Trophoblast cell (in vitro differentiated cells and primary cell): Measurements from ENCODE around the gene MCRIP2.

Experiments used
- DNase-seq, 2 donors: peaks; one replicate each; pipeline ENCODE4 v3.0.0-alpha.2; 2016
- H2AFZ ChIP-seq: 2 replicates; pipeline ENCODE4 v1.6.1; 2013; ENCODE audit warnings: low read length, moderate library complexity, mild to moderate bottlenecking; ENCODE audit not compliant: insufficient read depth, poor library complexity
- H2AK5ac ChIP-seq: 2 replicates; pipeline ENCODE4 v1.6.1; 2013; ENCODE audit warnings: mild to moderate bottlenecking, low read length
- H2BK120ac ChIP-seq: 2 replicates; pipeline ENCODE4 v1.6.1; 2013; ENCODE audit warnings: low read length, mild to moderate bottlenecking, moderate library complexity; ENCODE audit not compliant: insufficient read depth, poor library complexity
- H2BK12ac ChIP-seq: 2 replicates; pipeline ENCODE4 v1.6.1; 2013; ENCODE audit warnings: mild to moderate bottlenecking, low read length, moderate library complexity
- H2BK5ac ChIP-seq: 2 replicates; pipeline ENCODE4 v1.6.1; 2013; ENCODE audit warnings: low read length, low read depth, moderate library complexity, mild to moderate bottlenecking; ENCODE audit not compliant: poor library complexity
- H3K14ac ChIP-seq: 2 replicates; pipeline ENCODE4 v1.6.1; 2013; ENCODE audit warnings: mild to moderate bottlenecking, low read length
- H3K18ac ChIP-seq: 2 replicates; pipeline ENCODE4 v1.6.1; 2013; ENCODE audit warnings: mild to moderate bottlenecking, low read length
- H3K23ac ChIP-seq: 2 replicates; pipeline ENCODE4 v1.6.1; 2013; ENCODE audit warnings: low read length
- H3K27ac ChIP-seq: 2 replicates; pipeline ENCODE4 v1.5.1; 2013; ENCODE audit warnings: low read depth, mild to moderate bottlenecking, inconsistent platforms, low read length, moderate library complexity
- H3K27me3 ChIP-seq: 2 replicates; pipeline ENCODE4 v1.6.1; 2013; ENCODE audit warnings: inconsistent platforms, mild to moderate bottlenecking, low read length, moderate library complexity; ENCODE audit not compliant: insufficient read depth
- H3K36me3 ChIP-seq, 2 experiments: 1 replicate in 1 of 2; 2 replicates in 1 of 2; pipeline ENCODE4 v1.6.1; 2013; ENCODE audit warnings: low read length in 2 of 2, mild to moderate bottlenecking in 2 of 2, moderate library complexity in 1 of 2; ENCODE audit not compliant: insufficient read depth in 2 of 2, control insufficient read depth in 1 of 2
- H3K4ac ChIP-seq: 2 replicates; pipeline ENCODE4 v1.6.1; 2013; ENCODE audit warnings: low read depth, mild to moderate bottlenecking, low read length, moderate library complexity
- H3K4me1 ChIP-seq, 2 experiments: 1 replicate in 1 of 2; 2 replicates in 1 of 2; pipeline ENCODE4 v1.6.1; 2013; ENCODE audit warnings: low read length in 2 of 2, mild to moderate bottlenecking in 2 of 2, moderate library complexity in 1 of 2; ENCODE audit not compliant: insufficient read depth in 2 of 2, control insufficient read depth in 1 of 2
- H3K4me2 ChIP-seq: 2 replicates; pipeline ENCODE4 v1.6.1; 2013; ENCODE audit warnings: inconsistent platforms, mild to moderate bottlenecking, low read length, moderate library complexity
- H3K4me3 ChIP-seq: 2 replicates; pipeline ENCODE4 v1.5.1; 2013; ENCODE audit warnings: mild to moderate bottlenecking, low read depth, low read length, inconsistent platforms
- H3K79me1 ChIP-seq: one replicate; pipeline ENCODE4 v1.6.1; 2013; ENCODE audit warnings: low read length
- H3K79me2 ChIP-seq: 2 replicates; pipeline ENCODE4 v1.6.1; 2013; ENCODE audit warnings: low read length, mild to moderate bottlenecking; ENCODE audit not compliant: control insufficient read depth, insufficient read depth, poor library complexity
- H3K9ac ChIP-seq: 2 replicates; pipeline ENCODE4 v1.6.1; 2013; ENCODE audit warnings: mild to moderate bottlenecking, low read length
- H3K9me3 ChIP-seq: 2 replicates; pipeline ENCODE4 v1.6.1; 2013; ENCODE audit warnings: low read depth, mild to moderate bottlenecking, control low read depth, inconsistent platforms, low read length; ENCODE audit not compliant: insufficient read depth
- H4K12ac ChIP-seq: 2 replicates; pipeline ENCODE4 v1.6.1; 2013; ENCODE audit warnings: low read depth, mild to moderate bottlenecking, low read length, moderate library complexity
- H4K8ac ChIP-seq: 2 replicates; pipeline ENCODE4 v1.6.1; 2013; ENCODE audit warnings: low read depth, mild to moderate bottlenecking, low read length, moderate library complexity
- H4K91ac ChIP-seq: one replicate; pipeline ENCODE4 v1.6.1; 2013; ENCODE audit warnings: low read depth, mild to moderate bottlenecking, low read length, moderate library complexity
- WGBS: extraction: QIAGEN DNeasy Blood & Tissue Kit; methylation state at CpG from one replicate; pipeline ENCODE4 v1.1.7; 2013; ENCODE audit warnings: missing lambda C conversion rate; ENCODE audit not compliant: insufficient read length, insufficient coverage; ENCODE audit errors: extremely low coverage; 5-methylcytosine and 5-hydroxymethylcytosine counted together

The MCRIP2 gene

DNA sequence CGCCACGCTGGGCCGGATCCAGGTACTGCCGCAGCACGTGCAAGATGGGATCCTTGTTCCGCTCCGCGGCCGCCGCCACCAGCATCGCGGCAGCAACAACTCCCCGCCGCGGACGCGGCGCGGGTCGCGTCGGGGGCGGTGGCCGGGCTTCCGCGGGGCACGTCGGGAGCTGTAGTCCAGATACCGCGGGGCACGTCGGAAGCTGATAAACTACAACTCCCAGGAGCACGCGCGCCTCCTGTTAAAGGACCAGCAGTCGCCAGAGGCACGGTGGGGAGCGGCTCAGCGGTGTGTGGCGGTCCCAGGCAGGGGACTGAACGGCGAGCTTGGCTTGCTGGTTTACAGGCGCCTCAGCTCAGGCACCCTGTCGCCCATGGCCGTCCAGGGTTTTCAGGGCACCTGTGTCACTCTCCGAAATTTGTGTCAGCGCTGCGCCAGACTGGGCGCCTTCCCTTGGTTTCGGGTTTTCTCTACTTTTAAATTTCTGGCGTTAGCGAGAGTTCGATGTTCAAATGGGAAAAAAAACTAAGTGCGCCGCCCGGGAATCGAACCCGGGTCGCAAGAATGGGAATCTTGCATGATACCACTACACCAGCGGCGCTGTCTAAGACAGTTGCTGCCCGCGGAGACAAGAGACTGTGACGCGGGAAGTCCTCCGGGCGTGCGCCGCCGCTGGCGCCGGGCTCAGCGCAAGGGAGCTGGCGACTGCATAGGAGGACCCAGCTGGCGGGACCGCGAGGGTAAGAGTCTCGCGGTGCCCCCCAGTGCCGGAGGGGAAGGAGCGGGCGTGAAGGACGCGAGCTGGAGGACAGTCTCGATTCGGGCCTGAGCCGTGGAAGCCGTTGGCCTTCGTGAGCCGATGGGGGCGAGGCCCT is 5.2 kb upstream of the MCRIP2 start, which contains the start of gene METTL26:
Gene METTL26 (minus strand): TSS at position 100 of the 875 bp plus-strand sequence. CDS start 15 bp downstream, at position 85.
- Histone ChIP-seq H3K4me3 (peak within 1 kb of the TSS; percentile 98), H2BK12ac (peak within 1 kb of the TSS; percentile 58), H3K4me2 (peak within 1 kb of the TSS; percentile 89), H3K9me3 (no peaks in the 10 kb centered on the region), H3K27me3 (no peaks in the 10 kb centered on the region), H3K79me2 (peaks cover 12% of the 10 kb centered on the region), H3K36me3 (peaks cover 27 to 29% of the 10 kb centered on the region in 2 experiments), H3K9ac (peak within 1 kb of the TSS; percentile 90), H2AK5ac (peak within 1 kb of the TSS; percentile 81), H3K4me1 (peaks cover 17 to 22% of the 10 kb centered on the region in 2 experiments), H3K4ac (peak within 1 kb of the TSS; percentile 81), H3K18ac (peak within 1 kb of the TSS; percentile 90), H3K23ac (no peak within 1 kb of the TSS), H2BK120ac (peak within 1 kb of the TSS; percentile 90), H4K12ac (peak within 1 kb of the TSS; percentile 78), H3K27ac (peak within 1 kb of the TSS; percentile 86), H2AFZ (peak within 1 kb of the TSS; percentile 85), H3K14ac (peak within 1 kb of the TSS; percentile 98), H4K91ac (peak within 1 kb of the TSS; percentile 91), H3K79me1 (peaks cover 17% of the 10 kb centered on the region), H2BK5ac (peak within 1 kb of the TSS; percentile 91), H4K8ac (peak within 1 kb of the TSS; percentile 96)
- WGBS: no CpG with 5 or more reads among the region's 91 CpGs
- DNase-seq: peak; percentile 94 to 96

DNA sequence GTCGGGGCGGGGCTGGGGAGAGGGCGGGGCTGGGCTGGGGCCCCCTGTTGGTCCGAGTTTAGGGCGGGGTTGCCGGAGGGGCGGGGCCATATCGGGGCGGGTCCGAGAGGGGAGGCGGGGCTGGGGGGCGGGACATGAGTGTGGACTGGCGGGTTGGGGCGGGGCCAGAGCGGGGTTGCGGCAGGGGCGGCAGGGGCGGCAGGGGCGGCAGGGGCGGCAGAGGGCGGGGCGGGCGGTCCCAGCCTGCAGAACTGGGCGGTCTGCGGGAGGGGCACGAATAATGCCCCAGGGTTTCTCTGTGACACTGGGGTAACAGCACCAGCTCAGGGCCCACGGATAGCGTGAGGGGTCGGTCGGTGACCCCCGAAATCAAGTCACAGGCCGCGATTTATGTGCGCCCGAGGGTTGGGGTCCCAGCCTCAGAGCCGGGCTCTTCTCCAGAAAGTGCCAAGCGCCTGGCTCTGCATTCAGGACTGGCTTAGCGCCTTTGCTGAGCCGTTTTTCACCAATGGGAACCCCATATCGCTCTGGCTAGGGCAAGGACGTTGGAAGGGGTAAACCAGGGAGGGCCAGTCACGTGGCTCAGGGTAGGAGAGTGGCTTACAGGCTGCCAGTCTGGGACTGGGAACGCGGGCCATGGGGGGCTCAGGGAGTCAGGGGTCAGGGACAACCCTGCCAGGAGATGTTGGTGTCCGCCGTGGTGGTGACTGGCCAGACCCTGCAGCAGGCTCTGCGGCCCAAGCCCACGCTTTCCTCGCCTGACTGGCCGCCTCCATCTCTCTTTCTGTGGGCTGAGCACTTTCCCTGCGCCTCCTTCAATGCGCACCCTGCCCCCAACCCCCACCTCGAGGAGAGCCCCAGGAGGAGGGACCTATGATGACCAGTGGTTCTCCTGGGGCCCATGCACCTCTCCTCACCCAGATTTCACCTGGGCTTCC is 4.3 kb upstream of the MCRIP2 start:
- H3K79me1 ChIP-seq: peaks cover 22% of the 10 kb centered on the region
- whole genome bisulfite sequencing: no CpG with 5 or more reads among the region's 53 CpGs
- no peak overlapping the region for H2BK120ac ChIP-seq
- H3K27ac ChIP-seq: peak overlapping the region; percentile 86
- no peak for DNase-seq
- H3K4ac ChIP-seq: no peak overlapping the region
- H3K4me1 ChIP-seq: peaks cover 17 to 23% of the 10 kb centered on the region in 2 experiments
- peak overlapping the region; percentile 69 for H3K4me2 ChIP-seq
- peak overlapping the region; percentile 84 for H3K4me3 ChIP-seq
- H3K27me3 ChIP-seq: no peaks in the 10 kb centered on the region
- no peak overlapping the region for H3K14ac ChIP-seq
- no peak overlapping the region for H3K18ac ChIP-seq
- peak overlapping the region; percentile 14 for H2AFZ ChIP-seq
- peak overlapping the region; percentile 0 for H4K8ac ChIP-seq
- H2BK5ac ChIP-seq: no peak overlapping the region
- no peak overlapping the region for H3K23ac ChIP-seq
- peaks cover 14% of the 10 kb centered on the region for H3K79me2 ChIP-seq
- no peak overlapping the region for H3K9ac ChIP-seq
- no peaks in the 10 kb centered on the region for H3K9me3 ChIP-seq
- H2AK5ac ChIP-seq: peak overlapping the region; percentile 6
- no peak overlapping the region for H4K12ac ChIP-seq
- peaks cover 25 to 26% of the 10 kb centered on the region in 2 experiments for H3K36me3 ChIP-seq
- peak overlapping the region; percentile 66 for H4K91ac ChIP-seq
- H2BK12ac ChIP-seq: peak overlapping the region; percentile 2

DNA sequence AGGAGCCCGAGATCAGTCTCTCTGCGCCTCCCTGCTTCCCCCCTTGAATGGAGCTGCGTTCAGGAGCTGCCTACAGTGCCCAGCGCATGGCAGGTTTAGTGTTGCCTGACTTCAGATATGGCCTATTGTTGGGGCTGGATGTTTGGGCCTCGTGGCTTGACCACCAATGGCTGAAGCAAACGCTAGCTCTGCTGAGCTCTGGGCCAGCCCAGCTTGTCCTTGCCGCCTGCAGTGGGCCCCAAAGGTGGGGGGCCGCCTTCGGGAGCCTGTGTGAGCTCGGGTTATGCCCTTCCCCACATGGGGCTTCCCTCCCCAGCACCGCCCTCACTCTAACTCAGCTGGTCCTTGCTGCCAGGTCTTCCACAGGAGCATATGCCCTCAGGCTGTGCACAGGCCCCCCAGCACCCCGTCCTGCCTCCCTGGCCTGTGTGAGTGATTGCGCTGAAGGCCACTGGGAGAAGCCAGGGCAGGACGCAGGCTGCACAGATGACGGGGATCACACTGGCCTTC is 3.5 kb upstream of the MCRIP2 start:
- Histone ChIP-seq H2BK120ac (no peak overlapping the region), H3K23ac (no peak overlapping the region), H3K36me3 (peaks cover 18% of the 10 kb centered on the region in 2 experiments), H3K14ac (no peak overlapping the region), H4K12ac (no peak overlapping the region), H3K79me2 (peaks cover 14% of the 10 kb centered on the region), H3K4ac (no peak overlapping the region), H2BK5ac (no peak overlapping the region), H3K18ac (no peak overlapping the region), H3K27me3 (no peaks in the 10 kb centered on the region), H4K91ac (no peak overlapping the region), H3K4me3 (no peak overlapping the region), H3K27ac (no peak overlapping the region), H2BK12ac (no peak overlapping the region), H3K4me2 (no peak overlapping the region), H3K9me3 (no peaks in the 10 kb centered on the region), H3K4me1 (peaks cover 24 to 30% of the 10 kb centered on the region in 2 experiments), H4K8ac (no peak overlapping the region), H2AK5ac (no peak overlapping the region), H3K9ac (no peak overlapping the region), H3K79me1 (peaks cover 24% of the 10 kb centered on the region), H2AFZ (no peak overlapping the region)
- WGBS: no CpG with 5 or more reads among the region's 15 CpGs
- DNase-seq: no peak

DNA sequence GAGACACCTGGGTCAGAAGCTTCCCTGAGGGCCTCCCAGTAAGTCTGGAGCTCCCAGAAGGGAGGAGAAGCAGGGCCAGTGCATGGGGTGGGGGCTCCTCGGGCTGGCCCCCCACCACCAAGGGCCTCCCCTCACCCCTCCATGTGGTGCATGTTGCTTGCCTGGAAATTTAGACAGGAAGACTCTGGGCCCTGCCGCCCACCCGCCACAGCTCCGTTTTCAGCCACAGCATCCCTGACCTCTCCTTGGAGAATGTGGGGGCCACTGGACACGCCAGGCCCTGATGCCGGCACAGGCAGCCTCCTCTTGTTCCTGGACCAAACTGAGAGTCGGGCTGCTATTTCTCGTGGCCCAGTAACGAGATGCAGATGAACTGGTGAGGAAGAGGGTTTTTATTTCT is 2.8 kb upstream of the MCRIP2 start:
- Histone ChIP-seq H2AK5ac (no peak overlapping the region), H3K4me3 (no peak overlapping the region), H3K36me3 (peaks cover 11% of the 10 kb centered on the region in 2 experiments), H4K12ac (no peak overlapping the region), H3K4me2 (no peak overlapping the region), H2AFZ (no peak overlapping the region), H3K79me2 (peaks cover 14% of the 10 kb centered on the region), H3K9me3 (peaks cover 1% of the 10 kb centered on the region), H4K8ac (no peak overlapping the region), H3K4ac (no peak overlapping the region), H3K79me1 (peaks cover 24% of the 10 kb centered on the region), H3K27ac (no peak overlapping the region), H3K4me1 (peaks cover 24 to 31% of the 10 kb centered on the region in 2 experiments), H4K91ac (no peak overlapping the region), H2BK12ac (no peak overlapping the region), H3K27me3 (no peaks in the 10 kb centered on the region), H3K18ac (no peak overlapping the region), H3K23ac (no peak overlapping the region), H2BK120ac (no peak overlapping the region), H2BK5ac (no peak overlapping the region), H3K9ac (no peak overlapping the region), H3K14ac (no peak overlapping the region)
- no CpG with 5 or more reads among the region's 9 CpGs for whole genome bisulfite sequencing
- no peak for DNase-seq
